SU-DHL-6 (cell line): ENCODE results near the gene NR1D1.

Experiments
- H2AFZ ChIP-seq: fragments of 200-600 bp; sonication (generic); 2 replicates; pipeline ENCODE4 v1.6.1; 2014; ENCODE audit warnings: low read depth, mild to moderate bottlenecking, moderate library complexity, mixed read lengths, antibody characterized with exemption, low read length; ENCODE audit not compliant: severe bottlenecking
- H3F3A ChIP-seq: fragments of 200-600 bp; shearing (Covaris generic); 2 replicates; pipeline ENCODE4 v1.6.0; 2016; ENCODE audit warnings: antibody characterized with exemption, mild to moderate bottlenecking; ENCODE audit not compliant: insufficient read depth
- H3K27ac ChIP-seq: fragments of 200-600 bp; sonication (generic); 2 replicates; pipeline ENCODE4 v1.5.1; 2016; ENCODE audit warnings: low read depth, mild to moderate bottlenecking, low read length, moderate library complexity, mixed read lengths
- H3K27me3 ChIP-seq: fragments of 200-600 bp; sonication (generic), shearing (Covaris generic); 2 replicates; pipeline ENCODE4 v1.6.0; 2014; ENCODE audit warnings: mild to moderate bottlenecking, low read length
- H3K36me3 ChIP-seq: fragments of 200-600 bp; sonication (generic); 2 replicates; pipeline ENCODE4 v1.6.1; 2014; ENCODE audit warnings: mild to moderate bottlenecking, low read length, mixed read lengths
- H3K4me2 ChIP-seq: fragments of 300-600, 200-600 bp; shearing (Covaris generic), sonication (generic); 2 replicates; pipeline ENCODE4 v1.6.0; 2014; ENCODE audit warnings: low read length, low read depth, mild to moderate bottlenecking; ENCODE audit not compliant: poor library complexity, severe bottlenecking
- H3K4me3 ChIP-seq: fragments of 200-600 bp; sonication (generic); 2 replicates; pipeline ENCODE4 v1.5.1; 2014; ENCODE audit warnings: antibody characterized with exemption, low read length, mild to moderate bottlenecking, mixed read lengths; ENCODE audit not compliant: insufficient read depth, poor library complexity, severe bottlenecking
- H3K79me2 ChIP-seq: fragments of 200-600 bp; sonication (generic); 2 replicates; pipeline ENCODE4 v1.6.1; 2014; ENCODE audit warnings: mild to moderate bottlenecking, low read length, moderate library complexity; ENCODE audit not compliant: insufficient read depth
- H3K9ac ChIP-seq: fragments of 200-600 bp; sonication (generic); 2 replicates; pipeline ENCODE4 v1.7.0; 2014; ENCODE audit warnings: mild to moderate bottlenecking, low read length
- H3K9me2 ChIP-seq: fragments of 200-600 bp; sonication (generic); replicated peaks from 2 replicates; pipeline ENCODE4 v1.6.1; 2014; ENCODE audit warnings: low read length; ENCODE audit not compliant: insufficient read depth
- H3K9me3 ChIP-seq: fragments of 200-600 bp; sonication (generic); 2 replicates; pipeline ENCODE4 v1.6.1; 2014; ENCODE audit warnings: low read length, mixed read lengths; ENCODE audit not compliant: insufficient read depth
- H4K20me1 ChIP-seq: fragments of 200-600 bp; sonication (generic); 2 replicates; pipeline ENCODE4 v1.6.1; 2014; ENCODE audit warnings: low read depth, mild to moderate bottlenecking, antibody characterized with exemption, low read length, moderate library complexity, mixed read lengths
- CTCF ChIP-seq: fragments of 200-600 bp; sonication (generic); IDR thresholded peaks from one replicate; pipeline ENCODE4 v1.5.1; 2017; ENCODE audit warnings: antibody characterized with exemption, mild to moderate bottlenecking, low read length, moderate library complexity; ENCODE audit not compliant: insufficient read depth, poor library complexity, severe bottlenecking
- EZH2phosphoT487 ChIP-seq: fragments of 200-600 bp; sonication (generic), shearing (Covaris generic); conservative IDR thresholded peaks from 2 replicates; pipeline ENCODE4 v1.6.1; 2018; ENCODE audit warnings: mild to moderate bottlenecking, antibody characterized with exemption, low read length, moderate library complexity, mixed read lengths

The NR1D1 gene

DNA sequence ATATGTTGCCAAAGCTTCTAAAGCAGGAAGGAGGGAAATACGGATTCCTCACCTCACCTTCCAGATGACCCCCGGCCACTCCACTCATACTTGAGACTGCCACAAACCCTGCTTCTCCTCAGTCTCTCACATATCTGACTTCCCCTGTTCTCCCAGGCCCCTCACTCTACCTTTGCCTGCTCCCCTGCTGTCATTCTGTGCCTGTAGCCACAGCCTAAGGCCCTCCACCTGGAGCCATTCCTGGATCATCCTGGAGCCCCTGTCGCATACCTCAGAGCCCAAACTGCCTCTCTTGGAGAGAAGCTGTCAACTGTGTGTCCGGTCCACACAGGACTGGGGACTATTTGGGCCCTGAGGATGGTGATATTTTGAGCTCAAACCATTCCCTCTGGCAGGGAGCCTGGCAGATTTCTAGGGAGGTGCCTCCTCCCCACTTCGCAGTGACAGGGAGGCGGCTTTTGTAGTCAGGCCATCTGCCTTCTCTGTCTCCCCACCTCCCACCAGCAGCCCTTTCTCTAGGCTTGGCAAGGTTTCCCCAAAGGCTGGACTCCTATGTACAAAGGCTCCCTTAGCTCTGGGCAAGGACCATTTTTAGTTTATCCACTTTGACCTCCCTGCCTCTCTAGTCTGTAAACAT, 43.9 kb downstream of the NR1D1 start:
- Histone ChIP-seq H3K9me3 (no peaks in the 10 kb centered on the region), H3K79me2 (no peaks in the 10 kb centered on the region), H2AFZ (no peak overlapping the region), H3K36me3 (no peaks in the 10 kb centered on the region), H3K9ac (no peak overlapping the region), H3K4me3 (no peak overlapping the region), H3F3A (no peaks in the 10 kb centered on the region), H3K27me3 (no peaks in the 10 kb centered on the region), H4K20me1 (no peaks in the 10 kb centered on the region), H3K27ac (no peak overlapping the region), H3K4me2 (no peak overlapping the region), H3K9me2 (no peaks in the 10 kb centered on the region)
- TF ChIP-seq CTCF (no peak), EZH2phosphoT487 (no peak)
